ENCODE data around the gene SIGLEC5. TPM values are rescaled to one million over a fixed set of nuclear protein-coding genes. Genes with fewer than 3 reads are reported as not detected.

Gene SIGLEC5
- total and polyA plus RNA-seq, 2 of the 8 experiments (the other 6 are each of a cell fraction or from before 2014, with no cell fraction given) = not detected

DNA sequence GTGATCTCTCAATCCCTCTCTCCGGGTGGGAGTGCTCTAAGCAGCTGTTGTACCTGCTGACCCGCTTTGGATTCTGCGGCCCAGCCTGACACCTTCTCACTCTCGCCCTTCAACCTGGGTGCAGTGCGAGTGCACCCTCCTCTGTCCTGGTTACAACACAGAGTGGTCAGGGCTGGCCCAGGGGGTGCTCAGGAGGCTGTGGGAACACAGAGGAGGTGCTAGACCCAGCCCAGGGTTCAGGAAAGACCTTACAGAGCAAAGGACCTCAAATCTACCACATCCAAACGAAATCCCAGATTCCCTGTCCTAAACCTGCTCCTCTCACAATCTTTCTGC is 35.5 kb downstream of the SIGLEC5 start:
- no peak overlapping the region for H3K4ac ChIP-seq (replicated peaks; ENCODE audit: insufficient read length, low read depth, low read length)
- H4K91ac ChIP-seq (replicated peaks; ENCODE audit: insufficient read length, low read length) = peak overlapping the region; percentile 12
- H3K56ac ChIP-seq (replicated peaks; ENCODE audit: insufficient read length, low read depth, low read length) = no peak overlapping the region
- H3K79me1 ChIP-seq (ENCODE audit: low read depth, low read length) = no peaks in the 10 kb centered on the region
- H2AK5ac ChIP-seq (ENCODE audit: low read depth, low read length) = 0 out of 2 replicates have a peak overlapping the region, but pooled peaks have one; percentile 24
- 0 out of 7 replicates have a peak, but pooled peaks cover 0 to 2% (median 0%) of the 10 kb centered on the region in 4 experiments for H3K27me3 ChIP-seq (replicated peaks in 1 of 4; ENCODE audit: control insufficient read depth in 3 of 4, extremely low read depth in 1 of 4, insufficient read depth in 3 of 4, low read length in 3 of 4)
- peak overlapping the region in 3 of 4 experiments; percentile 49 to 68 (median 59); a peak in 5 of 7 replicates for H3K9ac ChIP-seq (replicated peaks in 1 of 4; ENCODE audit: extremely low read depth in 1 of 4, low read depth in 3 of 4, low read length in 3 of 4)
- ChIA-PET POLR2A (ENCODE audit: partially characterized antibody) (interaction anchor here (0.9 to 2.0 kb wide), 2 partner anchors 9 to 24 kb away, joined by 4 to 5 read pairs; partner anchors contain the start of gene ZNF175), CTCF (ENCODE audit: partially characterized antibody) (interaction anchor here (0.8 to 4.0 kb wide), 4 partner anchors 13 to 122 kb away, joined by 3 to 23 read pairs (median 4); partner anchors contain the start of gene ZNF175)
- no peak overlapping the region for H3K14ac ChIP-seq (ENCODE audit: insufficient read length)
- peaks cover 0 to 7% (median 4%) of the 10 kb centered on the region in 4 experiments; a peak in 4 of 7 replicates for H3K4me1 ChIP-seq (replicated peaks in 1 of 4; ENCODE audit: control insufficient read depth in 3 of 4, insufficient read depth in 4 of 4, low read length in 3 of 4)
- H3K9me3 ChIP-seq (ENCODE audit: insufficient read depth in 2 of 2, low read depth in 1 of 2, low read length in 1 of 2) = peaks cover 6 to 16% of the 10 kb centered on the region in 2 experiments; a peak in 2 of 4 replicates
- H3K27ac ChIP-seq (ENCODE audit: low read depth, low read length) = no peak overlapping the region
- no peaks in the 10 kb centered on the region for H3K36me3 ChIP-seq (ENCODE audit: control insufficient read depth in 2 of 4, insufficient read depth in 4 of 4, low read length in 3 of 4)
- no peak overlapping the region for H2BK12ac ChIP-seq (ENCODE audit: low read depth, low read length)
- H2BK5ac ChIP-seq (ENCODE audit: low read depth, low read length) = no peak overlapping the region
- FAIRE-seq = no peak
- peak overlapping the region; percentile 99 for H2AFZ ChIP-seq (ENCODE audit: low read length)
- H4K8ac ChIP-seq (ENCODE audit: extremely low read depth, insufficient read depth, low read length) = peak overlapping the region; percentile 84
- 0 out of 2 replicates have a peak overlapping the region, but pooled peaks have one; percentile 80 for H2BK20ac ChIP-seq (ENCODE audit: low read length)
- peak overlapping the region; percentile 70 to 85 (median 74) for H3K4me3 ChIP-seq (ENCODE audit: extremely low read depth in 1 of 4, insufficient read depth in 2 of 4, low read depth in 3 of 4, low read length in 4 of 4)
- H4K20me1 ChIP-seq (replicated peaks in 1 of 2; ENCODE audit: control insufficient read depth in 1 of 2, insufficient read depth in 2 of 2, low read length in 2 of 2) = no peaks in the 10 kb centered on the region
- no peak overlapping the region for H2BK15ac ChIP-seq (ENCODE audit: low read length)
- H3K4me2 ChIP-seq (ENCODE audit: insufficient read depth in 1 of 2, low read depth in 2 of 2, low read length in 2 of 2) = peak overlapping the region; percentile 86 to 95
- H3K18ac ChIP-seq (ENCODE audit: extremely low read depth, low read length) = 0 out of 2 replicates have a peak overlapping the region, but pooled peaks have one; percentile 38
- DNase-seq (ENCODE audit: low read depth in 1 of 2, low spot score in 2 of 2) = no peak
- 44% methylated on average over 5 of the region's 6 CpGs; no CpG with 5 or more reads in 1 of the 2 experiments for WGBS, 2 experiments (ENCODE audit: extremely low coverage in 1 of 2, insufficient coverage in 1 of 2, insufficient read length in 1 of 2, insufficient replicate concordance in 2 of 2, low coverage in 1 of 2, low lambda C conversion rate in 2 of 2, missing lambda C conversion rate in 1 of 2)
- peaks cover 9% of the 10 kb centered on the region for H3K23me2 ChIP-seq (ENCODE audit: low read depth, low read length)
- H3K79me2 ChIP-seq (ENCODE audit: control insufficient read depth in 1 of 2, insufficient read depth in 2 of 2, low read length in 2 of 2) = no peaks in the 10 kb centered on the region
- no peak overlapping the region for H4K5ac ChIP-seq (ENCODE audit: insufficient read length, low read depth, low read length)
- H3K23ac ChIP-seq (ENCODE audit: insufficient read length) = no peak overlapping the region
- TF ChIP-seq, protein P1, sequence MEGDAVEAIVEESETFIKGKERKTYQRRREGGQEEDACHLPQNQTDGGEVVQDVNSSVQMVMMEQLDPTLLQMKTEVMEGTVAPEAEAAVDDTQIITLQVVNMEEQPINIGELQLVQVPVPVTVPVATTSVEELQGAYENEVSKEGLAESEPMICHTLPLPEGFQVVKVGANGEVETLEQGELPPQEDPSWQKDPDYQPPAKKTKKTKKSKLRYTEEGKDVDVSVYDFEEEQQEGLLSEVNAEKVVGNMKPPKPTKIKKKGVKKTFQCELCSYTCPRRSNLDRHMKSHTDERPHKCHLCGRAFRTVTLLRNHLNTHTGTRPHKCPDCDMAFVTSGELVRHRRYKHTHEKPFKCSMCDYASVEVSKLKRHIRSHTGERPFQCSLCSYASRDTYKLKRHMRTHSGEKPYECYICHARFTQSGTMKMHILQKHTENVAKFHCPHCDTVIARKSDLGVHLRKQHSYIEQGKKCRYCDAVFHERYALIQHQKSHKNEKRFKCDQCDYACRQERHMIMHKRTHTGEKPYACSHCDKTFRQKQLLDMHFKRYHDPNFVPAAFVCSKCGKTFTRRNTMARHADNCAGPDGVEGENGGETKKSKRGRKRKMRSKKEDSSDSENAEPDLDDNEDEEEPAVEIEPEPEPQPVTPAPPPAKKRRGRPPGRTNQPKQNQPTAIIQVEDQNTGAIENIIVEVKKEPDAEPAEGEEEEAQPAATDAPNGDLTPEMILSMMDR (IDR thresholded peaks at IDR 0.05; ENCODE audit: control extremely low read depth in 1 of 3, insufficient read depth in 1 of 3, low read depth in 1 of 3, low read length in 3 of 3) = no peak
- no peak for TF ChIP-seq TAF1 (IDR thresholded peaks at IDR 0.05; ENCODE audit: low read depth, low read length)
- no peak for TF ChIP-seq ZNF274 (IDR thresholded peaks at IDR 0.05; ENCODE audit: borderline replicate concordance, extremely low read depth, low read length)
- no peak overlapping the region for H2BK120ac ChIP-seq (replicated peaks; ENCODE audit: low read depth, low read length)
